MM.1S (cell line): ENCODE data around the gene CASP10.

Experiments used
- DNase-seq: peaks from one replicate; pipeline ENCODE4 v3.0.0-alpha.2; 2015
- H2AFZ ChIP-seq: fragments of 300-600 bp; sonication (generic); 2 replicates; pipeline ENCODE4 v1.6.0; 2016; ENCODE audit warnings: antibody characterized with exemption, low read length
- H3F3A ChIP-seq: fragments of 300-600 bp; sonication (generic); 2 replicates; pipeline ENCODE4 v1.6.1; 2016; ENCODE audit warnings: mild to moderate bottlenecking, antibody characterized with exemption, low read length, moderate library complexity, mixed read lengths; ENCODE audit not compliant: insufficient read depth
- H3K27ac ChIP-seq: fragments of 300-600 bp; sonication (generic); 2 replicates; pipeline ENCODE4 v1.5.1; 2016; ENCODE audit warnings: mild to moderate bottlenecking, low read length
- H3K27me3 ChIP-seq: fragments of 300-600 bp; sonication (generic); replicated peaks from 2 replicates; pipeline ENCODE4 v1.6.0; 2016; ENCODE audit warnings: low read length; ENCODE audit not compliant: insufficient read depth
- H3K36me3 ChIP-seq: fragments of 300-600 bp; sonication (generic); replicated peaks from 2 replicates; pipeline ENCODE4 v1.6.1; 2016; ENCODE audit warnings: mild to moderate bottlenecking, low read length, mixed read lengths; ENCODE audit not compliant: insufficient read depth
- H3K4me1 ChIP-seq: fragments of 300-600 bp; sonication (generic); 2 replicates; pipeline ENCODE4 v1.6.1; 2016; ENCODE audit warnings: low read length, mixed read lengths
- H3K4me2 ChIP-seq: fragments of 300-600 bp; sonication (generic); 2 replicates; pipeline ENCODE4 v1.6.0; 2016; ENCODE audit warnings: low read depth, low read length
- H3K4me3 ChIP-seq: fragments of 300-600 bp; sonication (generic); 2 replicates; pipeline ENCODE4 v1.5.1; 2016; ENCODE audit warnings: low read length, mixed read lengths
- H3K79me2 ChIP-seq: fragments of 300-600 bp; sonication (generic); 2 replicates; pipeline ENCODE4 v1.6.1; 2016; ENCODE audit warnings: mixed run types, low read length, mixed read lengths
- H3K9ac ChIP-seq: fragments of 300-600 bp; sonication (generic); 2 replicates; pipeline ENCODE4 v1.6.1; 2016; ENCODE audit warnings: low read length, mixed read lengths
- H3K9me2 ChIP-seq: fragments of 300-600 bp; sonication (generic); replicated peaks from 2 replicates; pipeline ENCODE4 v1.6.1; 2016; ENCODE audit warnings: mild to moderate bottlenecking, low read length, mixed read lengths; ENCODE audit not compliant: insufficient read depth
- H3K9me3 ChIP-seq: fragments of 300-600 bp; sonication (generic); replicated peaks from 2 replicates; pipeline ENCODE4 v1.6.1; 2016; ENCODE audit warnings: mild to moderate bottlenecking, low read length, mixed read lengths; ENCODE audit not compliant: insufficient read depth
- H4K20me1 ChIP-seq: fragments of 300-600 bp; sonication (generic); 2 replicates; pipeline ENCODE4 v1.6.1; 2016; ENCODE audit warnings: mild to moderate bottlenecking, low read length, moderate library complexity, mixed read lengths; ENCODE audit not compliant: insufficient read depth
- CTCF ChIP-seq: fragments of 300-600 bp; sonication (generic); IDR thresholded peaks from 2 replicates; pipeline ENCODE4 v1.5.1; 2016; ENCODE audit warnings: antibody characterized with exemption, low read length, mixed read lengths
- EZH2 ChIP-seq: fragments of 300-600 bp; sonication (generic); optimal IDR thresholded peaks from 2 replicates; pipeline ENCODE3; 2017; ENCODE audit warnings: low read depth, mild to moderate bottlenecking, antibody characterized with exemption, low read length, mixed read lengths
- EZH2phosphoT487 ChIP-seq: fragments of 300-600 bp; sonication (generic); IDR thresholded peaks from 2 replicates; pipeline ENCODE4 v1.6.1; 2018; ENCODE audit warnings: antibody characterized with exemption, low read length

Gene CASP10

GRCh38 chr2:201157694-201158093, 25.2 kb upstream of the CASP10 start:
- H3K9me3 ChIP-seq: no peaks in the 10 kb centered on the region
- H2AFZ ChIP-seq: no peak overlapping the region
- no peaks in the 10 kb centered on the region for H4K20me1 ChIP-seq
- no peaks in the 10 kb centered on the region for H3K27me3 ChIP-seq
- no peak overlapping the region for H3K4me3 ChIP-seq
- no peak for DNase-seq
- peaks cover 14% of the 10 kb centered on the region for H3K4me1 ChIP-seq
- H3K79me2 ChIP-seq: peaks cover 3% of the 10 kb centered on the region; the same call in 1 of the 2 replicates
- peak overlapping the region; percentile 42 for H3K4me2 ChIP-seq
- TF ChIP-seq EZH2phosphoT487: no peak
- no peak for TF ChIP-seq CTCF
- no peak for TF ChIP-seq EZH2
- peak overlapping the region; percentile 4; the same call in 1 of the 2 replicates for H3K9ac ChIP-seq
- H3K9me2 ChIP-seq: no peaks in the 10 kb centered on the region
- H3K36me3 ChIP-seq: 0 out of 2 replicates have a peak, but pooled peaks cover 5% of the 10 kb centered on the region
- peak overlapping the region; percentile 54; the same call in 1 of the 2 replicates for H3K27ac ChIP-seq
- H3F3A ChIP-seq: peaks cover 11% of the 10 kb centered on the region; the same call in 1 of the 2 replicates

- peak overlapping the region; percentile 54; the same call in 1 of the 2 replicates for H3K27ac ChIP-seq
- peaks cover 14% of the 10 kb centered on the region for H3K4me1 ChIP-seq
- H3K27me3 ChIP-seq: no peaks in the 10 kb centered on the region
- no peaks in the 10 kb centered on the region for H4K20me1 ChIP-seq
- TF ChIP-seq EZH2 (no peak), EZH2phosphoT487 (no peak), CTCF (peak; percentile 79)
- H3K79me2 ChIP-seq: peaks cover 3% of the 10 kb centered on the region; the same call in 1 of the 2 replicates
- H3F3A ChIP-seq: peaks cover 11% of the 10 kb centered on the region; the same call in 1 of the 2 replicates
- H2AFZ ChIP-seq: 0 out of 2 replicates have a peak overlapping the region, but pooled peaks have one; percentile 26
- no peaks in the 10 kb centered on the region for H3K9me2 ChIP-seq
- no peak overlapping the region for H3K4me3 ChIP-seq
- H3K9ac ChIP-seq: peak overlapping the region; percentile 4; the same call in 1 of the 2 replicates
- peak overlapping the region; percentile 42 for H3K4me2 ChIP-seq
- DNase-seq: peak; percentile 77
- H3K36me3 ChIP-seq: 0 out of 2 replicates have a peak, but pooled peaks cover 8% of the 10 kb centered on the region
- H3K9me3 ChIP-seq: no peaks in the 10 kb centered on the region
These were observed 24.6 kb upstream of the CASP10 start for GRCh38 chr2:201158111-201158929.

GRCh38 chr2:201164166-201164565, 18.8 kb upstream of the CASP10 start:
- TF ChIP-seq CTCF (no peak), EZH2 (no peak), EZH2phosphoT487 (no peak)
- Histone ChIP-seq H3K79me2 (no peaks in the 10 kb centered on the region; the same call in 1 of the 2 replicates), H4K20me1 (no peaks in the 10 kb centered on the region), H3K27me3 (no peaks in the 10 kb centered on the region), H3K9me3 (no peaks in the 10 kb centered on the region), H3K4me2 (no peak overlapping the region), H3K4me3 (no peak overlapping the region), H3K9me2 (no peaks in the 10 kb centered on the region), H3K4me1 (0 out of 2 replicates have a peak, but pooled peaks cover 3% of the 10 kb centered on the region), H3F3A (no peaks in the 10 kb centered on the region), H2AFZ (no peak overlapping the region), H3K36me3 (peaks cover 18% of the 10 kb centered on the region; the same call in 1 of the 2 replicates), H3K27ac (no peak overlapping the region), H3K9ac (no peak overlapping the region)
- DNase-seq: no peak
